Measurements from ENCODE around the gene IDUA.

DNA sequence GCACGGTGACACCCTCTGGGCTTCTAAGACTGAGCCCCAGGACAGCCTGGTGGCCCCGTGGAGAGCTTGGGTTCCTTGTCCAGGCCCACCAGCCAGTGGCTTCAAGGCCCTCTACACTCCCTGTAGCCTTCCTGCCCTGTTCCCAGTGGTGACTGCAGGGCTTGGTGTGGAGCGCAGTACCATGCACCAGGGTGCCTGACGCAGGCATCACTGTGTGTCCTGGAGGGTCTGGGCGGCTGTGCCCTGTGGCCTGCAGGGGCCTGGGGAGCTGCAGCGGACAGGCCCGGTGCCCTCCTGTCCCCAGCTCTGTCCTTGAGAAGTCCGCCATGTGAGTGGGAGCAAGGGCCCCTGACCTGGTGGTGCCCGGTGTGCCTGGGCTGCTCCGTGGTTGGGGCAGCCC is 28.9 kb downstream of the IDUA start:
- TF ChIP-seq, protein P1, sequence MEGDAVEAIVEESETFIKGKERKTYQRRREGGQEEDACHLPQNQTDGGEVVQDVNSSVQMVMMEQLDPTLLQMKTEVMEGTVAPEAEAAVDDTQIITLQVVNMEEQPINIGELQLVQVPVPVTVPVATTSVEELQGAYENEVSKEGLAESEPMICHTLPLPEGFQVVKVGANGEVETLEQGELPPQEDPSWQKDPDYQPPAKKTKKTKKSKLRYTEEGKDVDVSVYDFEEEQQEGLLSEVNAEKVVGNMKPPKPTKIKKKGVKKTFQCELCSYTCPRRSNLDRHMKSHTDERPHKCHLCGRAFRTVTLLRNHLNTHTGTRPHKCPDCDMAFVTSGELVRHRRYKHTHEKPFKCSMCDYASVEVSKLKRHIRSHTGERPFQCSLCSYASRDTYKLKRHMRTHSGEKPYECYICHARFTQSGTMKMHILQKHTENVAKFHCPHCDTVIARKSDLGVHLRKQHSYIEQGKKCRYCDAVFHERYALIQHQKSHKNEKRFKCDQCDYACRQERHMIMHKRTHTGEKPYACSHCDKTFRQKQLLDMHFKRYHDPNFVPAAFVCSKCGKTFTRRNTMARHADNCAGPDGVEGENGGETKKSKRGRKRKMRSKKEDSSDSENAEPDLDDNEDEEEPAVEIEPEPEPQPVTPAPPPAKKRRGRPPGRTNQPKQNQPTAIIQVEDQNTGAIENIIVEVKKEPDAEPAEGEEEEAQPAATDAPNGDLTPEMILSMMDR (IDR thresholded peaks at IDR 0.05) = no peak
- TF ChIP-seq EP300 (IDR thresholded peaks at IDR 0.05) (no peak), POLR2AphosphoS5 (IDR thresholded peaks at IDR 0.05) (no peak)
